K562 (cell line): ENCODE measurements around the gene RCN2. TPM values are rescaled to one million over a fixed set of nuclear protein-coding genes. Genes with fewer than 3 reads are reported as not detected.
A peak's percentile ranks its signal among the peaks of the same experiment; 100 is the strongest.
"Not testable (repeated sequence)": the region's sequence is repeated elsewhere in the genome, so short reads cannot be mapped to it uniquely, and the experiment has no call there.

Source experiments
- ATAC-seq: fragments of 200-7000 bp; cut with Tn5 transposase; 3 replicates; pipeline ENCODE4 v1.9.1; 2020; ENCODE audit warnings: moderate library complexity
- BruUV-seq: library from RNA; stranded (reverse); fragments of 400-500 nt; replicated peaks from 2 replicates; lab custom pipeline; 2021; lab: Mats Ljungman, UMichigan
- CTCF ChIA-PET: fragments of 300-600 bp; formaldehyde crosslinking; extraction: SDS; loops from one replicate; lab custom pipeline; 2021; ENCODE audit warnings: low intra/inter-chr PET ratio; lab: Yijun Ruan, JAX
- POLR2A ChIA-PET: fragments of 300-600, 350-650 bp; sonication (Branson Sonifier 250); formaldehyde crosslinking; extraction: SDS; loops from one replicate; lab custom pipeline; 2021; ENCODE audit warnings: antibody characterized with exemption, inconsistent platforms; lab: Yijun Ruan, JAX
- DNase-seq, 4 experiments: peaks; one replicate each; pipeline versions ENCODE4 v3.0.0 to v3.0.0-alpha.2; 2011 to 2018; ENCODE audit warnings: low spot score in 3 of 4, mixed read lengths in 3 of 4; ENCODE audit errors: extremely low read depth in 1 of 4
- FAIRE-seq: peaks from 2 replicates; lab custom pipeline; 2011; peaks lifted over from hg19 to GRCh38; lab: Jason Lieb, UNC
- H2AFZ ChIP-seq: 2 replicates; pipeline ENCODE4 v1.6.0; 2011; ENCODE audit warnings: low read depth, low read length, control low read depth, inconsistent platforms
- H3K27ac ChIP-seq: fragments of 200-600 bp; 3 replicates; pipeline ENCODE4 v1.8.0; 2011; ENCODE audit warnings: low read depth, mild to moderate bottlenecking, control low read depth, inconsistent platforms, low read length, moderate library complexity, mixed read lengths; ENCODE audit errors: extremely low read depth
- H3K27me3 ChIP-seq, 2 experiments: fragments of 300-600 bp in 1 of 2; 2 replicates in 1 of 2; 3 replicates in 1 of 2; pipeline versions ENCODE4 v1.6.0 to v1.8.0; 2011; ENCODE audit warnings: inconsistent platforms in 2 of 2, low read length in 2 of 2, mild to moderate bottlenecking in 1 of 2, mixed read lengths in 1 of 2, moderate library complexity in 1 of 2; ENCODE audit not compliant: control insufficient read depth in 2 of 2, insufficient read depth in 2 of 2
- H3K36me3 ChIP-seq: fragments of 300-600 bp; 3 replicates; pipeline ENCODE4 v1.8.0; 2011; ENCODE audit warnings: mild to moderate bottlenecking, low read length, inconsistent platforms; ENCODE audit not compliant: control insufficient read depth, insufficient read depth
- H3K4me1 ChIP-seq, 2 experiments: fragments of 200-600 bp in 1 of 2; replicated peaks in 1 of 2; 2 replicates in 1 of 2; 3 replicates in 1 of 2; pipeline versions ENCODE4 v1.5.1 to v1.8.0; 2011; ENCODE audit warnings: inconsistent platforms in 2 of 2, low read length in 2 of 2, mild to moderate bottlenecking in 1 of 2, mixed read lengths in 1 of 2, moderate library complexity in 1 of 2; ENCODE audit not compliant: control insufficient read depth in 2 of 2, insufficient read depth in 2 of 2
- H3K4me2 ChIP-seq: 2 replicates; pipeline ENCODE4 v1.6.1; 2011; ENCODE audit warnings: low read length, control low read depth, inconsistent platforms, mixed read lengths; ENCODE audit not compliant: insufficient read depth
- H3K4me3 ChIP-seq: fragments of 200-600 bp; sonication (generic), shearing (Covaris generic); 2 replicates; pipeline ENCODE4 v1.5.1; 2016; ENCODE audit warnings: control low read depth, inconsistent platforms
- H3K79me2 ChIP-seq: fragments of 200-600 bp; 3 replicates; pipeline ENCODE4 v1.8.0; 2011; ENCODE audit warnings: low read length, inconsistent platforms; ENCODE audit not compliant: control insufficient read depth, insufficient read depth
- H3K9ac ChIP-seq, 2 experiments: 2 replicates each; pipeline versions ENCODE4 v1.6.0 to v1.6.1; 2011; ENCODE audit warnings: low read depth in 2 of 2, low read length in 2 of 2, control low read depth in 1 of 2, inconsistent platforms in 1 of 2, mild to moderate bottlenecking in 1 of 2, mixed read lengths in 1 of 2; ENCODE audit not compliant: insufficient read depth in 1 of 2
- H3K9me1 ChIP-seq: one replicate; pipeline ENCODE4 v1.6.0; 2011; ENCODE audit warnings: inconsistent platforms, mild to moderate bottlenecking, low read length, moderate library complexity; ENCODE audit not compliant: control insufficient read depth, insufficient read depth
- H3K9me3 ChIP-seq: replicated peaks from 2 replicates; pipeline ENCODE4 v1.5.1; 2011; ENCODE audit warnings: low read depth, low read length, inconsistent platforms; ENCODE audit not compliant: control insufficient read depth, insufficient read depth
- H4K20me1 ChIP-seq: replicated peaks from 2 replicates; pipeline ENCODE4 v1.6.1; 2011; ENCODE audit warnings: low read length, inconsistent platforms, mixed read lengths; ENCODE audit not compliant: control insufficient read depth, insufficient read depth
- BCOR ChIP-seq: fragments of 450-650 bp; IDR thresholded peaks from 2 replicates; pipeline ENCODE4 v1.6.1; 2016
- CBFA2T2 ChIP-seq: fragments of 450-650 bp; conservative IDR thresholded peaks from 2 replicates; pipeline ENCODE4 v1.6.1; 2017; ENCODE audit warnings: mild to moderate bottlenecking
- CBFA2T3 ChIP-seq: fragments of 450-650 bp; IDR thresholded peaks from 2 replicates; pipeline ENCODE4 v1.6.1; 2017
- NCOR1 ChIP-seq: fragments of 450-650 bp; IDR thresholded peaks from 2 replicates; pipeline ENCODE4 v1.6.1; 2016; ENCODE audit warnings: mild to moderate bottlenecking, moderate library complexity
- RBM25 ChIP-seq: fragments of 200-400 bp; formaldehyde crosslinking; IDR thresholded peaks from 2 replicates; pipeline ENCODE4 v1.6.1; 2018; ENCODE audit warnings: low read length, low read depth, moderate library complexity; ENCODE audit not compliant: severe bottlenecking
- STAT6 ChIP-seq: sonication (generic); formaldehyde crosslinking; IDR thresholded peaks from 2 replicates; pipeline ENCODE4 v1.8.1; 2023; ENCODE audit warnings: mild to moderate bottlenecking, missing genetic modification reagents
- TAL1 ChIP-seq: fragments of 450-650 bp; IDR thresholded peaks from 2 replicates; pipeline ENCODE4 v1.6.1; 2016; ENCODE audit warnings: mild to moderate bottlenecking
- ZNF146 ChIP-seq: IDR thresholded peaks from one replicate; pipeline ENCODE4 v1.6.1; 2018; ENCODE audit warnings: missing compliant biosample characterization; ENCODE audit not compliant: unreplicated experiment
- WGBS: fragments of 100-300 bp; shearing (Covaris generic); methylation state at CpG from one replicate; pipeline ENCODE4 v1.1.6; 2016; ENCODE audit warnings: low coverage, mixed read lengths; ENCODE audit not compliant: insufficient coverage; ENCODE audit errors: missing lambda C conversion rate; 5-methylcytosine and 5-hydroxymethylcytosine counted together
- in situ Hi-C: fragments of 300-500 bp; cut with MboI; formaldehyde crosslinking; loops from 4 replicates; pipeline ENCODE4 v1.15.0; 2018; ENCODE audit warnings: inconsistent platforms, mixed read lengths
- intact Hi-C: fragments of 100-400 bp; cut with micrococcal nuclease; formaldehyde crosslinking; loops from 2 replicates; pipeline ENCODE4 v1.14.2; 2022
- polyA plus RNA-seq, 8 experiments: library from polyadenylated mRNA; depleted of rRNA in 4 of 8; stranded (reverse) in 5 of 8; unstranded in 3 of 8; fragments of >200 nt; fragmentation: Nextera tagmentation in 2 of 8; fragmentation: Illumina TruSeq in 1 of 8; extraction: Ambion mirVana in 2 of 8; extraction: Trizol in 1 of 8; gene quantifications; 2 replicates each; pipeline versions ENCODE4 v1.2.1 to v1.2.3, GENCODE V29; 2011 to 2014; ENCODE audit warnings: inconsistent platforms in 1 of 8, missing spikeins in 1 of 8
- total RNA-seq, 7 experiments: library from RNA; depleted of rRNA in 6 of 7; stranded (reverse); fragments of >200 nt in 6 of 7; fragmentation: Illumina TruSeq in 2 of 7; extraction: Trizol in 2 of 7; gene quantifications; 2 replicates each; pipeline versions ENCODE4 v1.2.1 to v1.2.3, GENCODE V29; 2011 to 2021; ENCODE audit warnings: low replicate concordance in 1 of 7

RCN2 gene
- total and polyA plus RNA-seq, 9 of the 15 experiments (the other 6 are each of a cell fraction or from before 2014, with no cell fraction given) = 20.9 to 63.6 (median 52.8) TPM

- H3K9me1 ChIP-seq, POLR2A ChIA-PET, H3K4me2 ChIP-seq, H3K36me3 ChIP-seq, BruUV-seq, in situ Hi-C loops, H4K20me1 ChIP-seq, CTCF ChIA-PET, H3K27me3 ChIP-seq, ATAC-seq, H3K4me3 ChIP-seq, FAIRE-seq, DNase-seq, H2AFZ ChIP-seq, H3K9ac ChIP-seq, H3K9me3 ChIP-seq, H3K79me2 ChIP-seq, H3K27ac ChIP-seq: not testable (repeated sequence)
- TF ChIP-seq CBFA2T2 = peak; percentile 63
- peak; percentile 29; the same call in 1 of the 2 replicates for TF ChIP-seq NCOR1
- TF ChIP-seq CBFA2T3 = peak; percentile 75
- TF ChIP-seq TAL1 = peak; percentile 54; the same call in 1 of the 2 replicates
- intact Hi-C loops = loop anchor here (5.0 kb wide), 1 partner anchor 122 kb away; no protein-coding TSS in a partner anchor
- peaks cover 4 to 15% of the 10 kb centered on the region in 2 experiments; a peak in 4 of 5 replicates for H3K4me1 ChIP-seq
- no CpG with 5 or more reads among the region's 6 CpGs for WGBS
Observed at GRCh38 chr15:76899931-76900310, 31.6 kb upstream of the RCN2 start.

- intact Hi-C loops (loop anchor here (5.0 kb wide), 1 partner anchor 120 kb away; no protein-coding TSS in a partner anchor), in situ Hi-C loops (no loop called here)
- Histone ChIP-seq H3K9me1 (no peaks in the 10 kb centered on the region), H3K4me1 (peaks cover 10 to 23% of the 10 kb centered on the region in 2 experiments; a peak in 4 of 5 replicates), H3K79me2 (peaks cover 3% of the 10 kb centered on the region; the same call in 1 of the 3 replicates), H3K4me2 (no peak overlapping the region), H3K36me3 (no peaks in the 10 kb centered on the region), H3K4me3 (no peak overlapping the region), H2AFZ (no peak overlapping the region)
- WGBS = 64% methylated on average over 2 of the region's 2 CpGs
- ATAC-seq (no peak), DNase-seq (no peak)
- no TSS peak for BruUV-seq
- CTCF ChIA-PET = interaction anchor here (0.7 kb wide), 1 partner anchor 487 kb away, joined by 3 read pairs; no protein-coding TSS in a partner anchor
- peak; percentile 46; the same call in 1 of the 2 replicates for TF ChIP-seq BCOR
- TF ChIP-seq ZNF146 (CRISPR knock-in tag) = peak; percentile 92
- TF ChIP-seq STAT6 (CRISPR knock-in tag) = no peak
- peak; percentile 71 for TF ChIP-seq RBM25
- TF ChIP-seq, all 486 proteins: peak for 3
- FAIRE-seq = no peak
- Histone ChIP-seq H3K9me3 (no peaks in the 10 kb centered on the region), H3K27me3 (no peaks in the 10 kb centered on the region), H4K20me1 (peaks cover 2% of the 10 kb centered on the region; the same call in 1 of the 2 replicates), H3K9ac (no peak overlapping the region), H3K27ac (no peak overlapping the region)
- POLR2A ChIA-PET = no interaction called here
Observed at GRCh38 chr15:76901965-76902364, 29.6 kb upstream of the RCN2 start.
